GM18867 (cell line): Measurements from ENCODE around the gene BAIAP3.
A peak's percentile ranks its signal among the peaks of the same experiment; 100 is the strongest.

Experiments used
- ATAC-seq: cut with Tn5 transposase; IDR thresholded peaks from one replicate; pipeline ENCODE4 v1.9.1; 2021; ENCODE audit warnings: mild to moderate bottlenecking, moderate library complexity; ENCODE audit not compliant: unreplicated experiment

Gene BAIAP3

GRCh38 chr16:1298406-1298805 is 35.0 kb upstream of the BAIAP3 start:
- ATAC-seq, result no peak

GRCh38 chr16:1299012-1299867 is 34.2 kb upstream of the BAIAP3 start:
- ATAC-seq, result no peak

GRCh38 chr16:1299868-1300203 is 33.6 kb upstream of the BAIAP3 start:
- no peak for ATAC-seq

DNA sequence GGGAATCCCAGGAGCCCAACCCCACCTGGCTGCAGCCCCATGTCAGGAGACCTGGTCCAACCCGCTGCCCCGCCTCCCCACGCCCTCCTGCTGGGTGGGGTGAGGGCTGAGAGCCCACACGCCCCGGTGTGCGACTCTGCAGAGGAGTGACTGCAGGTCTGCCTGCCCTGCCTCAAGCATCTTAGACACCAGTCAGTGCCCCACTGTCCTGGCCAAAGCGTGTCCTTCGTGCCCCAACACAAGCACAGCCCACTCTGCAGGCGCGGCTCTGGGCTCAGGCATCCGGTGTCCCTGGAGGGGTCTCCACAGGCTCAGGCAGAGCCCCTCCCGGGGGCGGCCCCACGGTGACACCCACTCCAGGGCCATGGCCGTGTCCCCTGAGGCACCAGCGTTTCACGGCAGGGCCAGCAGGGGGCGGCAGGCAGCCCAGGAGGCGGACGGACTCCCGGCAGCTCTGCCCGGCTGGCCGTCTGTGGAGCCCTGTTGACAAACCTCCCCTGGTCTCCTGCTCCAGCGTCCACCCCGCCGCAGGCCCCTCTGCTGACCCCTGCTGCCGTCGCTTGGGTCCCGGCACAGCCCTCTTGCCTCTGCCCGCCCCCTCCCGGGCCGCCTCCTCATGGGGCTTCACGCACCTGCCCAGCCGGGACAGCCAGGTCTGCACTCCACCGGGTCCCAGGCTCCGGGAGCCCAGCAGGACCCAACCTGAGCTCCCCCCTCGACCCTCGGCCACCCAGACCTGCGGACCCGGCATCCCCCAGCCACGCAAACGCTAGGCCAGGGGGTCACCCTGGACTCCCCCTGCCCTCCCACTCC is 32.6 kb upstream of the BAIAP3 start:
- ATAC-seq, result no peak

DNA sequence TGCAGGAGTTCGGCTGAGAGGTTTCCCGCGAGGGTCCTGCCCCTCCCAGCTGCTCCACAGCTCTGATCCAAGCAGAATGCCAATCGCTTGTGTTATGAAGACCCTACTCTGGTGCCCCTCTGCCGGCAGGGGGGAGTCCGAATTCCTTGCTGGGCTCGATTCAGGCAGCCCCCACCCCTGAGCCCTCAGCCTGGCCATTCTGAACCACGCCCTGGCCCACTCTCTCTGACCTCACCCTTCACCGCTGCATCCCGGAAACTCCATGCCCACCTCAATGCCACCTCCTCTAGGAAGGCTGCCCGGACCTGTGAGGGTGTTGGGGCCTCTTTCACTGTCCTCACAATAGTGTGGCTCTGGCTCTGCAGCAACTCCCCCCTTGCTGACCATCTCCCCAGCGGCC is 31.9 kb upstream of the BAIAP3 start:
- no peak for ATAC-seq

- no peak for ATAC-seq
These were observed 27.6 kb upstream of the BAIAP3 start for GRCh38 chr16:1305823-1306222.

DNA sequence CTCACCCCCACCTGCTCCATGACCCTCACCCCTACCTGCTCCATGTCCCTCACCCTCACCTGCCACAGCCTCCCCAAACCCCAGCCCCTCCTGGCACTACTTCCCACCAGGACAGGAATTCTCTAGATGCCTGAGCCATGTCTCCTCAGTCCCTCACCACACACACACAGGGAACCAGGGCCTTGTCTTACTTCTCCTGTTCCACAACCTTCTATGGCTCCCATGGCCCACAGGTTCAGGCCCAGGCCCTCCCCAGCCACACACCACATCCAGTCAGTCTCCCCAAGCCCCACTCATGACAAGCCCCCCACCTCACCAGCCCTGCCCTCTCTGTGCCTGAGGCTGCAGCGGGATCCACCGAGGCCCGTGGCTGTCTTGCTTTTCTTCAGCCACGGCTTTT is 27.1 kb upstream of the BAIAP3 start:
- ATAC-seq, result no peak

DNA sequence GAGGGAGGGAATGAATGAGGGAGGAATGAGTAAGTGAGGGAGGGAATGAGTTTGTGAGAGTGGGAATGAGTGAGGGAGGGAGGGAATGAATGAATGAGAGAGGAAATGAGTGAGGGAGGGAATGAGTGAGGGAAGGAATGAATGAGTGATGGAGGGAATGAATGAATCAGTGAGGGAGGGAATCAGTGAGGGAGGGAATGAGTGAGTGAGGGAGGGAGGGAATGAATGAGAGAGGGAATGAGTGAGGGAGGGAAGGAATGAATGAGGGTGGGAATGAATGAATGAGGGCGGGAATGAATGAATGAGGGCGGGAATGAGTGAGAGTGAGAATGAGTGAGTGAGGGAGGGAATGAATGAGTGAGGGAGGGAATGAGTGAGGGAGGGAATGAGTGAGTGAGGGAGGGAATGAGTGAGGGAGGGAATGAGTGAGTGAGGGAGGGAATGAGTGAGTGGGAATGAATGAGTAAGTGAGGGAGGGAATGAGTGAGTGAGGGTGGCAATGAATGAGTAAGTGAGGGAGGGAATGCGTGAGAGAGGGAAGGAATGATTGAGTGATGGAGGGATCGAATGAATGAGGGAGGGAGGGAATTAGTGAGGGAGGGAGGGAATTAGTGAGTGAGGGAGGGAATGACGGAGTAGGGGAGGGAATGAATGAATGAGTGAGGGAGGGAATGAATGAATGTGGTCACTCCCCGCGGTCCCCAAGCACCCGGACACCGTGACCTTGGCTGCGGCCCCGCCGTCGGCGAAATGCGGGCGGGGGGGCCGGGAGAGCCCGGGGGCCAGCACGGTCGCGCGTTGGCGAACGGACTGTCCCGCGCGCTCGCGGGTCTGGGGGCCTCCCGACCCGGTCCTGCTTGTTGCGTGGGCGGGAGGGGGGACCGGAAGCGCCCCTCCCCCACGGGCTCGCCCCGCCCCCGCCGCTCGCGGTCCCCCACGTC is 25.1 kb upstream of the BAIAP3 start:
- ATAC-seq, result peak; percentile 28

DNA sequence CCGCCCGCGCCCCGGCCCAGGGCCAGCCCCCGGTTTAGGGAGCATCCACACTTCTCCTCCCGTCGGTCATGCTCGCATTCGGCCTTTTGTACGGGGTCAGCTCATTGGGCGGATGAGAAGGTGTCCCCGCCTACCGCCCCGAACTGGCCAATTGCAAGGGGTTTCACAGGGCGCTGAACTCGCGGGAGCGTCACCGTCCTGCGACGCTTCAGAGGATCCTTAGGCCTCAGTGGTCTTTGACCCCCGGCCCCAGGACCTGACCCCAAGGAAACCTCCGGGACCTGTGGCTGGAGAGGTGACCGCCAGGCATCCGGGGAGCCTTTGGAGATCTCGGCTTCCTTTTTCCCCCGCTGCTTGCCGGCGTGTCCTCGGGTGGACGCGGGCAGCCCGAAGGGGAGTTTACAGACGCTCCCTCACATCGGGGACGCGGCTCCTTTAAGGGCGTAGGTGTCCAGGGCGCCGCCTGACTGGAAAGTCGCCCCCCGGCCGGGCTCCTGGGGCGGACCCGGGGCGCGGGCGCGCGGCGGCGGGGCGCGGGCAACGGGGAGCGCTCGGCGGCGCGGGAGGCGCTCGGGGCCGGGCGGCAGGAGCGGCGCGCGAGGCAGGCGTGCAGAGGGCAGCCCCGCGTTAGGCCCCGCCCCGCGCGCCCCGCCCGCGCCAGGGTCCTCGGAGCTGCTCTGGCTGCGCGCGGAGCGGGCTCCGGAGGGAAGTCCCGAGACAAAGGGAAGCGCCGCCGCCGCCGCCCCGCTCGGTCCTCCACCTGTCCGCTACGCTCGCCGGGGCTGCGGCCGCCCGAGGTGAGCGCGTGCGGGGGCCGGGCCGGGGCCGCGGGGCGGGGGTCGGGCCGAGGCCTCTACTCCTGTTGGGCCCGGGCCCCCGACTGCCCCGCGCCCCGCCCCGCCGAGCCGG is 24.2 kb upstream of the BAIAP3 start, which contains the start of gene UBE2I:
UBE2I (plus strand) TSS at position 660 of the 909 bp plus-strand sequence. CDS start 4,395 bp downstream, outside the sequence.
- peak; percentile 59 for ATAC-seq

DNA sequence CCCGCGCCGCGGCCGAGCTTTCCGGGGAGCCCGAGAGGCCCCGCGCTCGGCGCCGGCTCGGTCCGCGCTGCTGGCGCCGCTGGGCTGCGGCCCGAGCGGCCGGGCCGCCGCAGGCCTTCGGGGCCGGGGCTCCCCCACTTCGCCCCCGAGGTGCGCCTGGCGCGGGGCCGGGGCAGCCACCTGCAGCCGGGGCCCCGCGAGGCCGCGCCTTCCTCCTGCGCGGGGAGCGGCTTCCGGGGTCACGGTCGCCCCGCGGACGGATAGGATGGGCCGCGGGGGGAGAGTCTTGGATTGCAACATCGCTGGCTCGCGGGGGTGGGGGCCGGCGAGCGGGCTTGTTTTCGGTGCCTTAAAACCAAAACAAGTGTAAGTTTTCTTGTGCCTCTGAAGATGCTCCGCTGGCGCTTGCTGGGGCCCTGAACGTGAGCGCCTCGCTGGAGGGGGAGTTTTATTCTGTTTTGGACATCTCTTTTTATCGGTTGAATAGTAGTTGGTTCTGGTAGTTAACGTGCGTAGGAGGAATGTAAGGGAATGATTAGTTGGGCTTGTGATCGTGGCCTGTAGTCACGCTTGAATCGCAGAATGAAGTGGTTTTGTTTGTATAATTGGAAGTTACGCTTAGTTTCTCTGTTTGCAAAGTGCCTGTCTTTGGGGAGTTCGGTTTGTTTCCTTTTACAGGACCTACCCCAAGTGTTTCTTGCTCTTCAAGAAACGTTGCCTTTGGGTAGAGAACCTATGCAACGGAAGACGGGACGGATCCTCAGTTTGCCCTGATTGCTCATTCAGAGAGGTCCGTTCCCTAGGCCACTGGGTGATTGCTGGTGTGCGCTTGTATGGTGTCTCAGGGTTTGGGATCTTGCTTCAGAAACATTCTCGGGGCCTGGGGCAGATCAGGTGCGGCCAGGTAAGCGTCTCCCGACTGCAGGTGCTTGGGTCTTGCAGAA is 23.3 kb upstream of the BAIAP3 start:
- peak; percentile 4 for ATAC-seq

DNA sequence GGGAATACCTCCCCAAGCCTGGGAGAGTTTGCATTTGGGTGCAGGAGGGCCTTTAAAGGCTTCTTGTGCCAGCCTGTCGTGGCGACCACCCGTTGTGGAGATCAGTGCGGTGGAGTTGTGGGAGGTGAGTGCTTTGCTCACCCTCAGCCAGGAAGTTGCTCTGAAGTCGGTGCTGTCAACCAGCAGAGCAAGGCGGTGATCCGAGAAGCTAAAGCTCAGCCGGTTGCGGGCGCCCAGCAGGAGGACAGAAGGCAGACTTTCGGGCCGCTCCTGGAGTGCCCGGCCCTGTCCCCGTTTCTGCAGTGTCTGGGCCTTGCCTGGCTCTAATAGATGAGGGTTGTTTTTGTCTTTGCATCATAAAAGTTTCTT is 22.6 kb upstream of the BAIAP3 start:
- no peak for ATAC-seq

DNA sequence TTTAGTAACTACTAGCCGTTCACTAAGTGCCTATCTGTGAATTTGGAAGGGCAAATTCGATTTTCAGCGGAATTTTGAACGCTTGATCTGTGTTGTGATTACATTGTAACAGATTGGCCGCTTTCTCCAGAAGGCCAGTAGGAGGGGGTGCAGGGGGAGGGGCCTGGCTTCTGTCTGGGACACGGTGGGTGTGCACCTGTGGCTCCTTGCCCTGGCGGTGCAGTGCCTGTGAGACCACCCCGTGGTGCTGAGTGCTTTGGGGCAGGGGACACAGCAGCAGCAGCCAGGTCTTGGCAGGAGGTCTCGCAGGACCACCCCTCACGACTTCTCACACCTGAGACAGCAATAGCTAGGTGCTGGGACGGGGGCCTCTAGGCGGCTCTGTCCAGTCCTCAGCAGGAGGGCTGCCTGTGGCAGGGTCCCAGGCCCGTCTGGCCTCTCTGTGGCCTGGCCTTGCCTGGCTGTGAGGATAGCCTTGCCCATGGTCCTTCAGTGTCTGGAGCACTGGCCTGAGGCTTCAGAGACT is 22.2 kb upstream of the BAIAP3 start:
- ATAC-seq, result no peak

GRCh38 chr16:1311738-1312466 is 21.5 kb upstream of the BAIAP3 start:
- no peak for ATAC-seq

- ATAC-seq, result no peak
These were observed 21.0 kb upstream of the BAIAP3 start for GRCh38 chr16:1312467-1312816.

- ATAC-seq, result no peak
These were observed 20.5 kb upstream of the BAIAP3 start for GRCh38 chr16:1312903-1313302.

DNA sequence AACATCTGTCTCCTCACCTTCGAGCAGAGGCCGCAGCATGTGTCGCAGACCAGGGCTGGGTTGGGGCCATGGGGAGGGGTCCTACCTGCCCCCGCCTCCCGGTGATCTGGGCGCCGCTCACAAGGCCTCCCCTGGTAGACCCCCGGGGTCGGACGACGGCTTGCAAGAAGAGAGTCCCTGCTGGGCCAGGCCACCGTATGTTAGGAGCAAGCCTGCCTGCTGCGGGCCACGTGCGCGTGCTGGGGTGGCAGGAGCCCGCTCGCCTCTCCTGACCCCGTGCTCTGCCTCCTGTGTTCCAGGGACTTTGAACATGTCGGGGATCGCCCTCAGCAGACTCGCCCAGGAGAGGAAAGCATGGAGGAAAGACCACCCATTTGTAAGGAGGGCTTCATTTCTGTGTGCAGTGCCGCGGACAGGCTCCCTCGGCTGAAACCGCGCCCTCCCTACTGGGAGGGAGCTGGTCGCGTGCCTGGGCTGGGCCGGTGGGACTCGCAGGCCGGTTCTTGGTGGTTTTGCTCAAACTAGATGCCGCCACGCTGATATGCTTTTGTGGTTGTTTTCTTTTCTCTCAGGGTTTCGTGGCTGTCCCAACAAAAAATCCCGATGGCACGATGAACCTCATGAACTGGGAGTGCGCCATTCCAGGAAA is 19.6 kb upstream of the BAIAP3 start:
- ATAC-seq, result no peak

DNA sequence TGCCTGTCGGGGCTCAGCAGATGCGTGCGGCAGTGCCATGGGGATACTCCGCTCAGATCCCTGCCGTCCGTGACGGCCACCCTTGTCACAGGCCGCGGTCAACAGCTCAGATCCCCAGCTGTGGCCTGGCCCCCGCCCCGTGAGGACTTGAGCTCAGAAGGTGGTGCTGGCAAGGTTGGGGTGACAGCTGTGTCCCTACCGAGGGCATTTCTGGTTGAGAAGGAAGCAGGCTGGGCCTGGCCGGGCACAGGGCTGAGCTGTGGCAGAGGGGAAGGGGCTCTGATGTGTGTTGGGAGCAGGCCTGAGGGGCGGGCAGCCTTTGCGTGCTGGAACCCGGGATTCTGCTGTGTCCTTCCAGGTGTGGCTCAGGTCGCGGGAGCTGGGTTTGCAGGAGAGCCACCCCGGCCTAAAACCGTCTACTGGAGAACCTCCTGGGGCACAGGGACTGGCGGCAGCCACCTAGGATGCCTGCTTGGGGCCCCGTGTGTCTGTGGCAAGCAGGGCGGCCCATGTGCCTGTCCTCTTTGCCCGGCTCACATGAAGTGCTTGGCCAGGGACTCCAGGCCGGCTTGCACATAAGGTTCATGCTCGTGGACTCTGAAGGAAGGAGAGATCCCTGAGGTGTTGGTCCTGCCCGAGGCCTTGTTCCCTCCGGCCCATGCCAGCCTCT is 18.9 kb upstream of the BAIAP3 start:
- no peak for ATAC-seq
